H1 (cell line): ENCODE results near the gene LYZ. TPM values are rescaled to one million over a fixed set of nuclear protein-coding genes. Genes with fewer than 3 reads are reported as not detected.

Experiments
- FOSL1 ChIP-seq: IDR thresholded peaks from 2 replicates; pipeline ENCODE4 v1.6.1; 2011; ENCODE audit warnings: mild to moderate bottlenecking, low read depth, low read length, moderate library complexity; ENCODE audit not compliant: insufficient read depth
- KDM4A ChIP-seq: IDR thresholded peaks from one replicate; pipeline ENCODE4 v1.7.1; 2012; ENCODE audit warnings: low read depth, mild to moderate bottlenecking, moderate library complexity, low read length, inconsistent platforms; ENCODE audit not compliant: severe bottlenecking
- SP2 ChIP-seq: IDR thresholded peaks from 2 replicates; pipeline ENCODE4 v1.6.1; 2012; ENCODE audit warnings: mild to moderate bottlenecking, low read length, inconsistent platforms
- SRF ChIP-seq: IDR thresholded peaks from 2 replicates; pipeline ENCODE4 v1.6.1; 2011; ENCODE audit warnings: mild to moderate bottlenecking, low read depth, low read length, moderate library complexity
- polyA plus RNA-seq, 7 experiments: library from polyadenylated mRNA; depleted of rRNA in 3 of 7; stranded (reverse) in 5 of 7; unstranded in 2 of 7; fragments of >200 nt in 5 of 7; fragments of 200-250 nt in 2 of 7; gene quantifications; 1 replicate in 5 of 7; 2 replicates in 1 of 7; 4 replicates in 1 of 7; pipeline versions ENCODE4 v1.2.1 to v1.2.3, GENCODE V29; 2011 to 2013; ENCODE audit warnings: missing spikeins in 2 of 7, mixed read lengths in 2 of 7
- total RNA-seq: library from RNA; stranded (reverse); fragmentation: NEBNext Ultra II Directional; extraction: Animal tissue kit (Norgen Biotek cat#: 25700); gene quantifications from 2 replicates; pipeline ENCODE4 v1.2.1, GENCODE V29; 2021

The LYZ gene
- total and polyA plus RNA-seq, 2 of the 8 experiments (the other 6 are each of a cell fraction or from before 2014, with no cell fraction given), result not detected

DNA sequence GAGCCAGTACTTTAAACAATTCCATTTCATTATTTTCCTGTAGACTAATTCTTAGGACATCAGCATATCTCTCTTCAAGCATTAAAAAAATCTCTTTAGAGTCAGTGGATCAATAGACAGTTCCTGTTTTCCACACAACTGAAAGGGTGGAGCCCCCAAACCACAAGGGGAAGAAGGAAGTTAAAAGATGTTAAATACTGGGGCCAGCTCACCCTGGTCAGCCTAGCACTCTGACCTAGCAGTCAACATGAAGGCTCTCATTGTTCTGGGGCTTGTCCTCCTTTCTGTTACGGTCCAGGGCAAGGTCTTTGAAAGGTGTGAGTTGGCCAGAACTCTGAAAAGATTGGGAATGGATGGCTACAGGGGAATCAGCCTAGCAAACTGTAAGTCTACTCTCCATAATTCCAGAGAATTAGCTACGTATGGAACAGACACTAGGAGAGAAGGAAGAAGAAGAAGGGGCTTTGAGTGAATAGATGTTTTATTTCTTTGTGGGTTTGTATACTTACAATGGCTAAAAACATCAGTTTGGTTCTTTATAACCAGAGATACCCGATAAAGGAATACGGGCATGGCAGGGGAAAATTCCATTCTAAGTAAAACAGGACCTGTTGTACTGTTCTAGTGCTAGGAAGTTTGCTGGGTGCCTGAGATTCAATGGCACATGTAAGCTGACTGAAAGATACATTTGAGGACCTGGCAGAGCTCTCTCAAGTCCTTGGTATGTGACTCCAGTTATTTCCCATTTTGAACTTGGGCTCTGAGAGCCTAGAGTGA is at the start of gene LYZ (continued):
- TF ChIP-seq SRF (no peak), SP2 (no peak), KDM4A (no peak), FOSL1 (no peak)
